ENCODE measurements around the gene ABCC8. TPM values are rescaled to one million over a fixed set of nuclear protein-coding genes. Genes with fewer than 3 reads are reported as not detected.
A peak's percentile ranks its signal among the peaks of the same experiment; 100 is the strongest.

ABCC8 gene
- total and polyA plus RNA-seq, 2 donors from 2014 or later, result 1.3 to 3.2 TPM

- Histone ChIP-seq H3K4me3 (ENCODE audit: low read length in 3 of 3) (no peak overlapping the region), H3K27ac (ENCODE audit: low read depth in 2 of 2, low read length in 2 of 2) (no peak overlapping the region), H3K27me3 (ENCODE audit: control insufficient read depth, insufficient read depth, low read length) (no peaks in the 10 kb centered on the region), H3K36me3 (ENCODE audit: control insufficient read depth in 2 of 3, insufficient read depth in 3 of 3, low read length in 3 of 3) (no peaks in the 10 kb centered on the region), H3K9me3 (ENCODE audit: control insufficient read depth in 2 of 3, insufficient read depth in 1 of 3, low read length in 3 of 3) (no peaks in the 10 kb centered on the region), H3K9ac (ENCODE audit: low read length in 3 of 3) (no peak overlapping the region), H3K4me1 (ENCODE audit: control insufficient read depth in 2 of 3, insufficient read depth in 2 of 3, low read depth in 1 of 3, low read length in 3 of 3) (peaks cover 0 to 11% (median 0%) of the 10 kb centered on the region in 3 donors)
- FAIRE-seq (no peak), DNase-seq (peak in 1 of 5 donors; percentile 89)
- intact Hi-C loops (cut with DNase I), result no loop called here
- TF ChIP-seq CTCF (IDR thresholded peaks at IDR 0.05; ENCODE audit: borderline replicate concordance, extremely low read depth, insufficient read depth), result no peak
These were observed 14.3 kb upstream of the ABCC8 start for GRCh38 chr11:17490938-17491337.

GRCh38 chr11:17490232-17490631 is 13.6 kb upstream of the ABCC8 start:
- no peak for TF ChIP-seq CTCF (IDR thresholded peaks at IDR 0.05; ENCODE audit: borderline replicate concordance, extremely low read depth, insufficient read depth)
- H3K4me3 ChIP-seq (ENCODE audit: low read length in 3 of 3), result no peak overlapping the region
- FAIRE-seq (no peak), DNase-seq (no peak)
- no peak overlapping the region for H3K27ac ChIP-seq (ENCODE audit: low read depth in 2 of 2, low read length in 2 of 2)
- H3K9ac ChIP-seq (ENCODE audit: low read length in 3 of 3), result no peak overlapping the region
- H3K36me3 ChIP-seq (ENCODE audit: control insufficient read depth in 2 of 3, insufficient read depth in 3 of 3, low read length in 3 of 3), result no peaks in the 10 kb centered on the region
- intact Hi-C loops (cut with DNase I), result no loop called here
- no peaks in the 10 kb centered on the region for H3K9me3 ChIP-seq (ENCODE audit: control insufficient read depth in 2 of 3, insufficient read depth in 1 of 3, low read length in 3 of 3)
- H3K4me1 ChIP-seq (ENCODE audit: control insufficient read depth in 2 of 3, insufficient read depth in 2 of 3, low read depth in 1 of 3, low read length in 3 of 3), result peaks cover 0 to 11% (median 0%) of the 10 kb centered on the region in 3 donors
- no peaks in the 10 kb centered on the region for H3K27me3 ChIP-seq (ENCODE audit: control insufficient read depth, insufficient read depth, low read length)

GRCh38 chr11:17489751-17490150 is 13.1 kb upstream of the ABCC8 start:
- Histone ChIP-seq H3K9ac (ENCODE audit: low read length in 3 of 3) (no peak overlapping the region), H3K4me3 (ENCODE audit: low read length in 3 of 3) (no peak overlapping the region), H3K27me3 (ENCODE audit: control insufficient read depth, insufficient read depth, low read length) (no peaks in the 10 kb centered on the region), H3K9me3 (ENCODE audit: control insufficient read depth in 2 of 3, insufficient read depth in 1 of 3, low read length in 3 of 3) (no peaks in the 10 kb centered on the region), H3K4me1 (ENCODE audit: control insufficient read depth in 2 of 3, insufficient read depth in 2 of 3, low read depth in 1 of 3, low read length in 3 of 3) (peaks cover 0 to 11% (median 0%) of the 10 kb centered on the region in 3 donors), H3K27ac (ENCODE audit: low read depth in 2 of 2, low read length in 2 of 2) (no peak overlapping the region), H3K36me3 (ENCODE audit: control insufficient read depth in 2 of 3, insufficient read depth in 3 of 3, low read length in 3 of 3) (no peaks in the 10 kb centered on the region)
- intact Hi-C loops (cut with DNase I), result no loop called here
- FAIRE-seq (no peak), DNase-seq (no peak)
- no peak for TF ChIP-seq CTCF (IDR thresholded peaks at IDR 0.05; ENCODE audit: borderline replicate concordance, extremely low read depth, insufficient read depth)

GRCh38 chr11:17488563-17488962 is 11.9 kb upstream of the ABCC8 start:
- FAIRE-seq, result no peak
- Histone ChIP-seq H3K4me1 (ENCODE audit: control insufficient read depth in 2 of 3, insufficient read depth in 2 of 3, low read depth in 1 of 3, low read length in 3 of 3) (peaks cover 0 to 11% (median 0%) of the 10 kb centered on the region in 3 donors), H3K4me3 (ENCODE audit: low read length in 3 of 3) (no peak overlapping the region)

More at GRCh38 chr11:17488563-17488962, 11.9 kb upstream of the ABCC8 start:
- DNase-seq, result no peak
- no peak overlapping the region for H3K27ac ChIP-seq (ENCODE audit: low read depth in 2 of 2, low read length in 2 of 2)
- H3K27me3 ChIP-seq (ENCODE audit: control insufficient read depth, insufficient read depth, low read length), result no peaks in the 10 kb centered on the region
- no peaks in the 10 kb centered on the region for H3K36me3 ChIP-seq (ENCODE audit: control insufficient read depth in 2 of 3, insufficient read depth in 3 of 3, low read length in 3 of 3)
- peaks cover 0 to 1% (median 0%) of the 10 kb centered on the region in 3 donors for H3K9me3 ChIP-seq (ENCODE audit: control insufficient read depth in 2 of 3, insufficient read depth in 1 of 3, low read length in 3 of 3)
- TF ChIP-seq CTCF (IDR thresholded peaks at IDR 0.05; ENCODE audit: borderline replicate concordance, extremely low read depth, insufficient read depth), result no peak
- H3K9ac ChIP-seq (ENCODE audit: low read length in 3 of 3), result no peak overlapping the region
- intact Hi-C loops (cut with DNase I), result no loop called here

All from kidney (tissue), 14 donors.